D721Med (cell line): ENCODE measurements around the gene FEM1C.

ENCODE experiments used
- DNase-seq: peaks from one replicate; pipeline ENCODE4 v3.0.0; 2011; ENCODE audit warnings: low spot score; ENCODE audit not compliant: insufficient read length
- FAIRE-seq: peaks from 2 replicates; lab custom pipeline; 2011; peaks lifted over from hg19 to GRCh38; lab: Jason Lieb, UNC
- CTCF ChIP-seq: IDR thresholded peaks from 2 replicates; pipeline ENCODE4 v1.5.1; 2012; ENCODE audit warnings: mild to moderate bottlenecking, control low read depth; ENCODE audit not compliant: insufficient read depth; ENCODE audit errors: missing control alignments

Gene FEM1C

GRCh38 chr5:115575167-115576070, 30.8 kb upstream of the FEM1C start:
- DNase-seq (no peak), FAIRE-seq (no peak)
- TF ChIP-seq CTCF, result no peak

- DNase-seq, result no peak
- FAIRE-seq, result no peak
- TF ChIP-seq CTCF, result no peak
Measured at GRCh38 chr5:115573133-115573532, 28.6 kb upstream of the FEM1C start.

- no peak for TF ChIP-seq CTCF
- DNase-seq (no peak), FAIRE-seq (no peak)
Measured at GRCh38 chr5:115571441-115571878, 26.9 kb upstream of the FEM1C start.

GRCh38 chr5:115568668-115569067, 24.1 kb upstream of the FEM1C start:
- DNase-seq (no peak), FAIRE-seq (no peak)
- TF ChIP-seq CTCF, result no peak

- no peak for FAIRE-seq
- no peak for DNase-seq
- TF ChIP-seq CTCF, result no peak
Measured at GRCh38 chr5:115565233-115565632, 20.7 kb upstream of the FEM1C start.

GRCh38 chr5:115561176-115561575, 16.6 kb upstream of the FEM1C start:
- TF ChIP-seq CTCF, result no peak
- FAIRE-seq (no peak), DNase-seq (no peak)

- no peak for TF ChIP-seq CTCF
- no peak for FAIRE-seq
- no peak for DNase-seq
Measured at GRCh38 chr5:115559524-115559923, 14.9 kb upstream of the FEM1C start.
